Esophagus muscularis mucosa (tissue), 4 donors: ENCODE data around the gene RAMACL. TPM values are rescaled to one million over a fixed set of nuclear protein-coding genes. Genes with fewer than 3 reads are reported as not detected.

Experiments
- DNase-seq: peaks from one replicate; pipeline ENCODE4 v3.0.0-alpha.2; 2017; ENCODE audit errors: extremely low spot score
- H3K27ac ChIP-seq, 4 donors: fragments of 200-600 bp; sonication (generic); replicated peaks in 1 of 4; 1 replicate in 3 of 4; 2 replicates in 1 of 4; pipeline ENCODE4 v1.5.1; 2016 to 2019; ENCODE audit warnings: mild to moderate bottlenecking in 1 of 4
- H3K27me3 ChIP-seq, 4 donors: fragments of 200-600 bp; sonication (generic); one replicate each; pipeline versions ENCODE4 v1.5.1 to v1.6.0; 2016 to 2019
- H3K36me3 ChIP-seq, 4 donors: fragments of 200-600 bp; sonication (generic); one replicate each; pipeline ENCODE4 v1.5.1; 2016 to 2019
- H3K4me1 ChIP-seq, 4 donors: fragments of 200-600 bp; sonication (generic); one replicate each; pipeline ENCODE4 v1.5.1; 2016 to 2019
- H3K4me3 ChIP-seq, 4 donors: fragments of 200-600 bp; sonication (generic); 1 replicate in 2 of 4; 2 replicates in 2 of 4; pipeline ENCODE4 v1.5.1; 2016 to 2019; ENCODE audit warnings: mild to moderate bottlenecking in 4 of 4, moderate library complexity in 1 of 4
- H3K9me3 ChIP-seq, 4 donors: fragments of 200-600 bp; sonication (generic); 1 replicate in 3 of 4; 2 replicates in 1 of 4; pipeline ENCODE4 v1.5.1; 2016 to 2019
- CTCF ChIP-seq, 3 experiments: fragments of 200-600 bp in 2 of 3; fragments of 450-650 bp in 1 of 3; sonication (generic) in 2 of 3; IDR thresholded peaks; one replicate each; pipeline ENCODE4 v1.5.1; 2017 to 2019; ENCODE audit warnings: antibody characterized with exemption in 3 of 3, mild to moderate bottlenecking in 2 of 3, moderate library complexity in 1 of 3
- EP300 ChIP-seq: sonication (generic); formaldehyde crosslinking; IDR thresholded peaks from one replicate; pipeline ENCODE4 v1.6.1; 2017; ENCODE audit warnings: antibody characterized with exemption
- POLR2A ChIP-seq: fragments of 450-650 bp; IDR thresholded peaks from one replicate; pipeline ENCODE4 v1.6.1; 2017; ENCODE audit warnings: antibody characterized with exemption, moderate library complexity, mild to moderate bottlenecking, low read depth
- POLR2AphosphoS5 ChIP-seq, 2 donors: sonication (generic); formaldehyde crosslinking; IDR thresholded peaks; one replicate each; pipeline ENCODE4 v1.6.1; 2017; ENCODE audit warnings: antibody characterized with exemption in 2 of 2
- WGBS: methylation state at CpG from one replicate; pipeline ENCODE4 v1.1.5; 2018; 5-methylcytosine and 5-hydroxymethylcytosine counted together
- intact Hi-C: fragments of 100-400 bp; cut with DNase I; formaldehyde crosslinking; loops from one replicate; pipeline ENCODE4 v1.15.1; 2023
- total RNA-seq, 4 donors: library from RNA; depleted of rRNA; stranded (reverse); fragments of >200 nt; gene quantifications; one replicate each; pipeline versions ENCODE4 v1.1.0 to v1.2.1, GENCODE V29; 2016

Gene RAMACL
- total RNA-seq, 4 donors from 2014 or later: 1.2 to 2.9 (median 2.1) TPM

GRCh38 chr6:166591961-166592520 lies 5.6 kb upstream of the RAMACL start:
- no peak for DNase-seq
- Histone ChIP-seq H3K4me3 (no peak overlapping the region), H3K36me3 (no peaks in the 10 kb centered on the region), H3K27ac (no peak overlapping the region), H3K27me3 (no peaks in the 10 kb centered on the region), H3K9me3 (no peaks in the 10 kb centered on the region), H3K4me1 (peaks cover 26 to 63% (median 50%) of the 10 kb centered on the region in 4 donors)
- intact Hi-C loops: no loop called here
- TF ChIP-seq POLR2AphosphoS5 (IDR thresholded peaks at IDR 0.05) (no peak), CTCF (IDR thresholded peaks at IDR 0.05) (no peak), POLR2A (no peak), EP300 (no peak)
- 92% methylated on average over 5 of the region's 7 CpGs for WGBS

- no peaks in the 10 kb centered on the region for H3K27me3 ChIP-seq
- intact Hi-C loops: no loop called here
- H3K4me1 ChIP-seq: peaks cover 23 to 55% (median 46%) of the 10 kb centered on the region in 4 donors
- WGBS: 93% methylated on average over 11 of the region's 11 CpGs
- no peak overlapping the region for H3K4me3 ChIP-seq
- H3K9me3 ChIP-seq: no peaks in the 10 kb centered on the region
- no peak for DNase-seq
- no peak for TF ChIP-seq POLR2AphosphoS5 (IDR thresholded peaks at IDR 0.05)
- no peak for TF ChIP-seq CTCF (IDR thresholded peaks at IDR 0.05)
- TF ChIP-seq POLR2A: no peak
- no peak for TF ChIP-seq EP300
- H3K36me3 ChIP-seq: no peaks in the 10 kb centered on the region
- no peak overlapping the region for H3K27ac ChIP-seq
Observed at GRCh38 chr6:166591026-166591425, 4.5 kb upstream of the RAMACL start.

GRCh38 chr6:166589786-166590574 lies 3.5 kb upstream of the RAMACL start:
- TF ChIP-seq POLR2A: no peak
- TF ChIP-seq POLR2AphosphoS5 (IDR thresholded peaks at IDR 0.05): no peak
- TF ChIP-seq CTCF (IDR thresholded peaks at IDR 0.05): no peak
- no peak for TF ChIP-seq EP300
- Histone ChIP-seq H3K36me3 (no peaks in the 10 kb centered on the region), H3K27ac (no peak overlapping the region), H3K4me1 (peaks cover 18 to 45% (median 37%) of the 10 kb centered on the region in 4 donors), H3K4me3 (no peak overlapping the region), H3K9me3 (no peaks in the 10 kb centered on the region), H3K27me3 (no peaks in the 10 kb centered on the region)
- DNase-seq: no peak
- intact Hi-C loops: no loop called here
- WGBS: 84% methylated on average over 8 of the region's 8 CpGs

GRCh38 chr6:166589337-166589731 lies 2.9 kb upstream of the RAMACL start:
- DNase-seq: no peak
- intact Hi-C loops: no loop called here
- 62% methylated on average over 4 of the region's 4 CpGs for WGBS
- no peak for TF ChIP-seq EP300
- TF ChIP-seq CTCF (IDR thresholded peaks at IDR 0.05): no peak
- TF ChIP-seq POLR2A: no peak
- TF ChIP-seq POLR2AphosphoS5 (IDR thresholded peaks at IDR 0.05): no peak
- no peaks in the 10 kb centered on the region for H3K27me3 ChIP-seq
- peaks cover 18 to 48% (median 38%) of the 10 kb centered on the region in 4 donors for H3K4me1 ChIP-seq
- H3K27ac ChIP-seq: peak overlapping the region in 2 of 4 donors; percentile 0 to 37
- H3K4me3 ChIP-seq: no peak overlapping the region
- H3K36me3 ChIP-seq: no peaks in the 10 kb centered on the region
- no peaks in the 10 kb centered on the region for H3K9me3 ChIP-seq
